Measurements from ENCODE around the gene NID1.
"Not testable (repeated sequence)": the region's sequence is repeated elsewhere in the genome, so short reads cannot be mapped to it uniquely, and the experiment has no call there.

Gene NID1

DNA sequence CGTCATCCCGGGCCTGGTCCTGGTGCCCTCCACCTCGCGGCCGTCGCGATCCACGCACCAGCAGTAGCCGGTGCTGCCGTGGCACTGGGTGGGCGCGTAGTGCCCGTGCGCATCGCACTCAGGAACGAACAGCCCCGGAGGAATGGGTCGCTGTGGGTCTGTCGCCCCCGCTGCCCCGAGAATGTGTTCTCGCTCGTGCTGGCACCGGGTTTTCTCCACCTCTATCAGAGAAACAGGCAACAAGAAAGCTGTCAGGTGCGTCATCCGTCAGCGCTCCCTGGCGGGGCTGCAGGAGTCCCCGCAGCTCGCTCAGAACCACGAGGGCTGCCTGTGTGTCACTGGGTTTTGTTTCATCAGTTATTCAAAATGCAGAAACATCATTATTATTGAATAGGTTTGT is 71.2 kb downstream of the NID1 start:
- no peak for DNase-seq

DNA sequence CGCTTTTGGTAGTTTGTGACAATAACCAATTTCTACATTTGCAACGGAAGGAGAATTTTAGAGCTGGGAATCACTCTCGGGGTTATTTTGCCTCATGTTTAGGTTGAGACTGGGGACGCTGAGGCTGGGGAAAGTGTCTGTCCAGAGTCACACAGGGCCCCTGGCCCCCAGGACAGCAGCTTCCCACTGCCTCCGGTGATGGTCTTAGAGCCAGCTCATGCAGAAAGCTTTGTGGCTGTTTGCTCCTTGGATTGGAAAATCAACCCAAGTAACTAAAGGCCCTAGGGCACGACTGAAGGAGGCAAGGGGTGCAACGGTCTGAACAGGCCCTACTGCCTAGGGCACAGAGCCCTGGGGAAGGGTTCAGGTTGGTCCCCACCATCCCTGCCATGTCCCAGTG is 72.0 kb downstream of the NID1 start:
- no peak for DNase-seq

DNA sequence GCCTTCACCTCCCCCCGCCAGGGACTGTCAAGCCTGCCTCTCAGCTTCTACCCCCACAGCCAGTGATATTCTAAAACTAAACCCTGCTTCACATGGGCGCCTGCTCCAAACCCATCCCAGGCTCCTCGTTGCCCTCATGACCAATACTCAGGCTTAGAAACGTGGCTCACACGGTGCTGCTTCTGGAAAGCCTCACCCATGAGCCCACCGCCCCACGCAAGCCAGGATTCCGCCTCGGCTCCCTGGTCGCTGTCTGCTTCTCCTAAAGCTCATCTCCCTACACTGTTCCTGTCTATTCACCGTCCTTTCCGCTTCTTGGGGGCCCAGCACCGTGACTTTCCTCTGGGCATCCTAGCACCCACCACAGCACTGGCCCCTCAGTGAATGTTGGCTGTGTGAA is 72.5 kb downstream of the NID1 start:
- DNase-seq, result no peak

GRCh38 chr1:235990330-235990795 is 74.5 kb downstream of the NID1 start:
- DNase-seq, result no peak

DNA sequence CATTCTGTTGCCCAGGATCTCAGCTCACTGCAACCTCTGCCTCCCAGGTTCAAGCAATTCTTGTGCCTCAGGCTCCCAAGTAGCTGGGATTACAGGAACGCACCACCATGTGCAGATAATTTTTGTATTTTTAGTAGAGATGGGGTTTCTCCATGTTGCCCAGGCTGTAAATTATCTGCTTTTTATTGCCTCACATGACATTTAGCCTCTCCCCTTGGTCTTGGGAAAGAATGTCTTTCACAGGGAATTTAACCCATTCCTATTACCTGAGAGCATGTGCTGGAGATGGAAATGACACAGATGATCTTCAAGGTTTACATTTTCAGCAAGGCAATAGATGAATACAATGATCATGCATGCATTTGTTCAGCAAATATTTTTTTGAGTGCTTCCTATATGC is 75.8 kb downstream of the NID1 start:
- no peak for DNase-seq

GRCh38 chr1:235986869-235987268 is 78.0 kb downstream of the NID1 start:
- no peak for DNase-seq

DNA sequence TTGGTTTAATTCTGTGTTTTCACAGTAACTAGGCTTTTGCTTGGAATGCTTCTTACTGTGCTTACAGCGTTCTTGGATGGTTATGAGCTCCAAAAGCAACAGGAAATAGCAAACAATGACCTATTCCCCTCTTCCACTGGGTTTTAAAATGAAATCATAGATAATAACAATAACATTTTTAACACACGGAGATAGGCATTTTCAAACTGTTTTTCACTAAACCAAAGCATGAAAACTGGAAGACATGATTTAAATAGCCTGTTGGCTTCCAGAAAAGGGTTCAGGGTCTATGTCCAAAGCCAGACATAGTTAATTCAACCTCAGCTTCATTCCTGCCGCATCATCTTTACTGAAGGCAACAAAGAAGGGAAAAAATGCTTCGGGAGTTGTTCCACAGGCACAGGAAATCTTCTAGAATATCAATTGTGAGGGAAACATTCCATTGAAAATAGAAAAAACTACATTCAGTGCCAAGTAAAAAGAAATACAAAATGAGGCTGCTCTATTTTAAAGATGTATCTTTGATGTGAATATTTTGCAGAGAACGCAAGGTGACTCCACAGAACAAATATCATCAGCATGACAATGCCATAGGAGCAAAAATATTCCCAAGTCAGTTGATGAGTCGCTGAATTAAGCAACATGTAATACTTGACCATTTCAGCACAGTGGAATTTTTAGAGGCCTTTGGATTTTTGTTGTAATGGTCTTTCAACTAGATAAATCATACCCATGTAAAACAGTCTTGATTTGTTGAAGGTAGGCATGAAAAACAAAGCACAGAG is 80.7 kb downstream of the NID1 start:
- DNase-seq, result no peak

DNA sequence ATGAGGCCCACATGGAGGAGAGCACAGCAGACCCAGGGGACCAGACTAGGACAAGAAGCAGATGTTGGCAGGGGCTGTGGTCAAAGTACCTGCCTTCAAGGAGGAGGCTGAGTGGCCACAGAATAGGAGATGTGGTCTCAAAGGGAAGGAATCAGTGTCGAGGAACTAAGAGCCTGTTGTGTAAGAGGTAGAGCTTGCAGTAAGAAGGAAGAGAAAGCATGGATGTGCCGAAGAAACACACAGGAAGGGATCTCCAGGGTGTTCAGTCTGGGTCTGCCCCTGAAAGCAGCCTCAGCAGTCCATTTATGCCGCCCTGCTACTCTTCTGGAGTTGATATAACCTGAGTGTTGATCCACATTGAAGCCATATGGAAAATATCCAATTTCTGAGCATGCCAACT is 83.9 kb downstream of the NID1 start:
- no peak for DNase-seq

- no peak for DNase-seq
These were observed 85.1 kb downstream of the NID1 start for GRCh38 chr1:235979716-235980333.

GRCh38 chr1:235979176-235979575 is 85.7 kb downstream of the NID1 start:
- no peak for DNase-seq

GRCh38 chr1:235976490-235976889 is 88.4 kb downstream of the NID1 start:
- DNase-seq, result no peak

DNA sequence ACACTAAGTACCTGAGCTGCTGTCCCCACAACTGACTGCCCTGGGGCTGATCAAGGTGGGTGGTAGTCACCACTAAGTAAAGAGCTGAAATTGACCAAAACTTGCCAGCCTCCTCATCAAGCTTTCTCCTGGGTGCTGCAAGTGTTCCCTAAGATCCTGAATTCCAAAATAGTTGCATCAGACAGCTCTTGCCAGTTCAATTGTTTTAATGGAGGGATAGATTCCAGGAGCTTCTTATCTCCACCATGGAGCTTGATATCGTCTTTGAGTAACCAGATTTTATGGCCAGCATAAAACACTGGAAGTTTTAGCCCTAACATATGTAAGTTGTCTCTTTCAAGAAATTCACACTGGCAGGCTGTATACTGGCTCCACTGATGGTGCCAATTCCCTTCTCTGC is 90.3 kb downstream of the NID1 start:
- no peak for DNase-seq

- not testable (repeated sequence) for DNase-seq
These were observed 92.2 kb downstream of the NID1 start for GRCh38 chr1:235972691-235973090.

DNA sequence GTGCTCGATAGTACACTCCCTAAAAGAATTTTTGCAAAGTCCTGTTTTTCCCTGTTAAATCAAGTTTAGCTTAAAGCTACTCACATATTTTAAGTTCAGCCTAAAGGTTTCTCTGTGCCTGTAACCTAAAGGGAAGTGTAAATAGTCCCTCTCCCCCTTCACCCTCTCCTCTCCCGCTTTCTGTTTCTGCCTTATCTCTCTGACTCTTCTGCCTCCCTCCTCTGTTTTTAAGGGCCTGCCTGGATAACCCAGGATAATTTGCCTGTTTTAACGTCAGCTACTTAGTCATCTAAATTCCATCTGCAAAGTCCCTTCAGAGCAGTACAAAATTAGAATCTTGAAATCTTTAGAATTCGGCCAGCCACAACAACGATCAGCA is 92.6 kb downstream of the NID1 start:
- no peak for DNase-seq

- DNase-seq, result peak; percentile 96
These were observed 93.1 kb downstream of the NID1 start for GRCh38 chr1:235971571-235972310.

- DNase-seq, result no peak
These were observed 93.9 kb downstream of the NID1 start for GRCh38 chr1:235971020-235971419.

DNA sequence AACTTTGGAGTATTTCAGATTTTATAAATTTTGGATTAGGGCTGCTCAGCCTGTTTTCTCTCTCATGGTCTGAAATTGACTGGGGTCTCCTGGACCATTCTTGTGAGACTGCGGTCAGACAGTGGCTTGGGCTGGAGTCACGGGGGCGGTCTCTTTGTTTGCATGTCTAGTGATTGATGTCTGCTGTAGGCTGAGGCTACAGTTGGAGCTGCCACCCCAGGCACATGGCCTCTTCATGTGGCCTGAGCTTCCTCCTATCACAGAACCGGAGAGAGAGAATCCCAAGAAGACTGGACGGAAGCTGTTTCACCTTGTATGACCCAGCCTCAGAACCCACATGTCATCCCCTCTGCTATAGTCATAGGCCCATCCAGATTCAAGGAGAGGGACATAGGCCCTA is 96.1 kb downstream of the NID1 start:
- no peak for DNase-seq

DNA sequence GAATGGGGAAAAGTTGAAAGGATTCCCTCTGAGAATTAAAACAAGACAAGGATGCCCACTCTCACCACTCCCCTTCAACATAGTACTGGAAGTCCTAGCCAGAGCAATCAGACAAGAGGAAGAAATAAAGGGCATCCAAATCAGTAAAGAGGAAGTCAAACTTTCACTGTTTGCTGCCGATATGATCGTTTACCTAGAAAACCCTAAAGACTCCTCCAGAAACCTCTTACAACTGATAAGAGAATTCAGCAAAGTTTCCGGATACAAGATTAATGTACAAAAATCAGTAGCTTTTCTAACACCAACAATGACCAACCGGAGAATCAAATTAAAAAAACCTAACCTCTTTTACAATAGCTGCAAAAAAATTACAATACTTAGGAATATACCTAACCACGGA is 98.8 kb downstream of the NID1 start:
- DNase-seq, result not testable (repeated sequence)

DNA sequence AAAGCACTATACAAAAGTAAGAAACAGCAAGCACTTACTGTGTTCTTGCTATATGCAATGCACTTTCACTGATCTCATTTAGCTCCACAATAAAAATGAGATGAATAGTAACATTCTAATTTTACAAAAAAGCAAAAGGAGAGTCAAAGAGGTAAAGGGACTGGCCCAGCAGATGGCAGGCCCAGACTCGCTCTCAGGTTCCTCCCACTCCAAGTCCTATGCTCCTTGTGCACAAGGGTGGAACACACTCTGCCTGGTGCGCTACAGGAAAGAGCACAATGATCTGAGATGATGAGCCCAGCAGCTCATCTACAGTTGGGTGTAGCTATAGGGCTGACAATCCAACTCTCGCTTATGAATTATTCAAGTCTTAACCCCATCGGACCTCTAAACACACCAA is 104.1 kb downstream of the NID1 start:
- DNase-seq, result no peak

DNA sequence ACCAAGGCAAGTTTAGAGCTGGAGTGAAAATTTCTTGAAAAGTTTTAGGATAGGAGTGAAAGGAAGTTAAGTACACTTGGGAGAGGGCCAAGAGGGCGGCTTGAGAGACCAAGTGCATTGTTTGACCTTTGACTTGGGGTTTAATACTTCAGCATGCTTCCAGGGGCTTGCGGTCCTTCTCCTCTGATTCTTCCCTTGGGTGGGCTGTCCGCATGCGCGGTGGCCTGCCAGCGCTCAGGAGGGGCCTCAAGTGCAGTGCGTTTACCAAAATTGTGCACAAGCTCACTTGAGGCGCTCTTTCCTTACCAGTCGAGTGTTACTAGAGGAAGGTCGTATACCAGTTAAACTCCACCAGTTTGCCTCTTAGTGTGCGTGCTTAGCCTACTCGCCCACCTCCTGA is 106.9 kb downstream of the NID1 start:
- DNase-seq, result no peak

- DNase-seq, result no peak
These were observed 109.1 kb downstream of the NID1 start for GRCh38 chr1:235955777-235956176.

DNA sequence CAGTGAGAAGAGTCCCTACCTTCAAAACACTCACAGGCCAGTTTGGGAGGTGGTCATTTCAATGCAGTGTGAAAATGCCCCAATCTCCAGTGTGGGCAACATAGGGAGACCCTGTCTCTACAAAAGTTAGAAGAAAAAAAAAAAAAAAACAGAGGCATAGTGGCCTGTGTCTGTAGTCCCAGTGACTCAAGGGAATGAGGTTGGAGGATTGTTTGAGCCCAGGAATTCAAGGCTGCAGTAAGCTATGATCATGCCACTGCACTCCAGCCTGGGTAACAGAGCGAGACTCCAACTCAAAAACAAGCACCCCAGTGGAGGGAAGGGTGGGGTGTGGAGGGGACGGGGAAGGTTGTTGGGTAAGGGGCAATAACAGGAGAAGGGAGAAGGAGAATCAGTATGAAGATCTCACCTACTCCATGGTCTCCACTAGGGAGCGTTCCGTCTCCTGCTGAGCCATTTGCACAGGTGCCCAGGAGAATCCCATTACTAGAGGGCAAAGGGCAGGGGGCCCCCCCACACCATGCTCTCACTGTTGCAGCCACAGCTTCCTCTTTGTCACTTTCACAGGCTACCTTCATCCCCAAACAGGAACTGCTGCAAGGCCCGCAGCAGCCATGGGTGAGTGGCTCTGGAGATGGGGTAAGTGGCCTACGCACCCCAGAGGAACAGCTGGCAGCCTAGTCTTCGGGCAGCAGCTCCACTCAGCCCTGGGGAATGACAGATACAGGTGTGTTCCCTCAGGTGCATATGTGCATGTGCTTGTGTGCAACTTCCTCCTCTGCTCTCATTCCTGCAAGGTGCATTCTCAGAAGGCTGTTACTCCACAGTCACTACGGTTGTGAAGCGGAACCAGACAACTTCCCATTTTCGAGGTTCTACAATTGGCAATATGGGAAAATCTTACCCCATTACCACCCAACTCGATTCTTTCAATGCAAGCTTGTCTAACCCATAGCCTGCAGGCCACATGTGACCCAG is 110.3 kb downstream of the NID1 start:
- DNase-seq, result peak; percentile 58

DNA sequence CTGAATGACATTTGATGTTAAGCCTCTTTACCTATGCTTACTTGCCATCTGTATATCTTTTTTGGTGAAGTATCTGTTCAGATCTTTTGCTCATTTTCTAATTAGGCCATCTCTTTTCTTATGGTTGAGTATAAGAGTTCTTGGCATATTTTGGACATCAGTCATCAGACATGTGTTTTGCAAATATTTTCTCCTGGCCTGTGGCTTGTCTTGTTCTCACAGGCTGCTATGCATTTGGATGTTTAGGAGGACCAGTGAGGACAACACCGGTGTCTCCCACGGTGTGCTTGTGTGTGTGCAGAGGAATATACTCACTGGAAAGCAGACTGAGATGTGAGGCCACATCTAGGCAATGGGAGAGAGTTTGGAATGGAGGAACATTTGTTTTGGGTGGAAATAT is 111.1 kb downstream of the NID1 start:
- DNase-seq, result no peak
